ENCODE measurements around the gene MCM6.

Gene MCM6

GRCh38 chr2:135862718-135863117, 13.5 kb downstream of the MCM6 start:
- DNase-seq: no peak

- DNase-seq: no peak
Observed at GRCh38 chr2:135853401-135853800, 22.8 kb downstream of the MCM6 start.

GRCh38 chr2:135851858-135852257, 24.4 kb downstream of the MCM6 start:
- no peak for DNase-seq

- no peak for DNase-seq
Observed at GRCh38 chr2:135850892-135851668, 25.2 kb downstream of the MCM6 start.

GRCh38 chr2:135849087-135849486, 27.2 kb downstream of the MCM6 start:
- DNase-seq: no peak

- DNase-seq: no peak
Observed at GRCh38 chr2:135845997-135846396, 30.2 kb downstream of the MCM6 start.

- no peak for DNase-seq
Observed at GRCh38 chr2:135845257-135845656, 31.0 kb downstream of the MCM6 start.

GRCh38 chr2:135844301-135844895, 31.8 kb downstream of the MCM6 start:
- no peak for DNase-seq

GRCh38 chr2:135843671-135844070, 32.6 kb downstream of the MCM6 start:
- no peak for DNase-seq

- DNase-seq: no peak
Observed at GRCh38 chr2:135840601-135841000, 35.6 kb downstream of the MCM6 start.

- DNase-seq: no peak
Observed at GRCh38 chr2:135839713-135840112, 36.5 kb downstream of the MCM6 start.

GRCh38 chr2:135838502-135838901, 37.7 kb downstream of the MCM6 start:
- no peak for DNase-seq

GRCh38 chr2:135836596-135837270, 39.5 kb downstream of the MCM6 start, which contains the start of gene LCT:
LCT (minus strand) TSS chr2:135837184; CDS start chr2:135837169, 15 bp downstream.
- DNase-seq: no peak

- DNase-seq: no peak
Observed at GRCh38 chr2:135832891-135833290, 43.4 kb downstream of the MCM6 start.

GRCh38 chr2:135831180-135831812, 44.9 kb downstream of the MCM6 start:
- DNase-seq: no peak

GRCh38 chr2:135829378-135830135, 46.7 kb downstream of the MCM6 start:
- DNase-seq: no peak

GRCh38 chr2:135826544-135826943, 49.7 kb downstream of the MCM6 start:
- DNase-seq: no peak

GRCh38 chr2:135825550-135826176, 50.6 kb downstream of the MCM6 start:
- DNase-seq: no peak

- DNase-seq: no peak
Observed at GRCh38 chr2:135825131-135825530, 51.1 kb downstream of the MCM6 start.

- no peak for DNase-seq
Observed at GRCh38 chr2:135822855-135823254, 53.4 kb downstream of the MCM6 start.

GRCh38 chr2:135821190-135821589, 55.1 kb downstream of the MCM6 start:
- no peak for DNase-seq

GRCh38 chr2:135820003-135820618, 56.1 kb downstream of the MCM6 start:
- no peak for DNase-seq

All from effector CD8-positive, alpha-beta T cell (primary cell).